ENCODE data around the gene ZFPM1.

ZFPM1 gene

DNA sequence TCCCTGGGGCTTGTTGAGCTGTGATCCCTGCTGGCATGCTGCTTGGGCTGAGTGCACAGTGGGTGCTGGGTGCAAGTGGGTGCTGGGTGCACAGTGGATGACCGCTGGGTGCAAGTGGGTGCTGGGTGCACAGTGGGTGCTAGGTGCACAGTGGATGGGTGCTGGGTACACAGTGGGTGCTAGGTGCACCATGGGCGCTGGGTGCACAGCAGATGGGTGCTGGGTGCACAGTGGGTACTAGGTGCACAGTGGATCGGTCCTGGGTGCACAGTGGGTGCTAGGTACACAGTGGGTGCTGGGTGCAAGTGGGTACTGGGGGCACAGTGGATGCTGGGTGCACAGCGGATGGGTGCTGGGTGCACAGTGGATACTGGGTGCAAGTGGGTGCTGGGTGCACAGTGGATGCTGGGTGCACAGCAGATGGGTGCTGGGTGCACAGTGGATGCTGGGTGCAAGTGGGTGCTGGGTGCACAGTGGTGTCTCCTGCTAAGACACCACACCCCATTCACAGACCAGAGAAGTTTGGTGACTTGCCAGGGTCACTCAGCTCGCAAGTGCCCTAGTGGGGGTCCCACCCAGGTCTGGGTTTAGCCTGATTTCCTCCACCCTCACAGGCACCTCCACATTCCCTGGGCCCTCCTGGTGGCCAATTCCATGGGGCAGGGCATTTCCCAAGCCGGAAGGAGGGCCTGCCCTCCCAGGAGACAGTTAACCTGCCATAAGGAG, 33.5 kb downstream of the ZFPM1 start:
- in situ Hi-C loops (cut with MboI; ENCODE audit: low pct_unique_long_range_greater_than_20kb, low sequenced_read_pairs), result no loop called here
- no peak for DNase-seq

DNA sequence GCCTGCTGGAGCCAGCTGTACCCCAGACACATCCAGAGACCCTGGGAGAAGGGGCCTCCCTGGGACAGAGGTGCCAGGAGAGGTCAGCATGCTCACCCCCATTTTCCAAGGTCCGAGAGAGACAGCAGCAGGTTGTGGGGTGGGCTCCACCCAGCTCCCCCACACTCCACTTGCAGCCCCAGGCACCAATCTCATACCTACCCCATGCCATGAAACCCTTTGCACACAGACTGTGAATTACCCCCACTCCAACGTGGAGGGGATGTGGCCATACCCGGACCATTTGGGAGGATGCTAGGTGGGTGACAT, 34.0 kb downstream of the ZFPM1 start:
- DNase-seq, result no peak
- in situ Hi-C loops (cut with MboI; ENCODE audit: low pct_unique_long_range_greater_than_20kb, low sequenced_read_pairs), result no loop called here

DNA sequence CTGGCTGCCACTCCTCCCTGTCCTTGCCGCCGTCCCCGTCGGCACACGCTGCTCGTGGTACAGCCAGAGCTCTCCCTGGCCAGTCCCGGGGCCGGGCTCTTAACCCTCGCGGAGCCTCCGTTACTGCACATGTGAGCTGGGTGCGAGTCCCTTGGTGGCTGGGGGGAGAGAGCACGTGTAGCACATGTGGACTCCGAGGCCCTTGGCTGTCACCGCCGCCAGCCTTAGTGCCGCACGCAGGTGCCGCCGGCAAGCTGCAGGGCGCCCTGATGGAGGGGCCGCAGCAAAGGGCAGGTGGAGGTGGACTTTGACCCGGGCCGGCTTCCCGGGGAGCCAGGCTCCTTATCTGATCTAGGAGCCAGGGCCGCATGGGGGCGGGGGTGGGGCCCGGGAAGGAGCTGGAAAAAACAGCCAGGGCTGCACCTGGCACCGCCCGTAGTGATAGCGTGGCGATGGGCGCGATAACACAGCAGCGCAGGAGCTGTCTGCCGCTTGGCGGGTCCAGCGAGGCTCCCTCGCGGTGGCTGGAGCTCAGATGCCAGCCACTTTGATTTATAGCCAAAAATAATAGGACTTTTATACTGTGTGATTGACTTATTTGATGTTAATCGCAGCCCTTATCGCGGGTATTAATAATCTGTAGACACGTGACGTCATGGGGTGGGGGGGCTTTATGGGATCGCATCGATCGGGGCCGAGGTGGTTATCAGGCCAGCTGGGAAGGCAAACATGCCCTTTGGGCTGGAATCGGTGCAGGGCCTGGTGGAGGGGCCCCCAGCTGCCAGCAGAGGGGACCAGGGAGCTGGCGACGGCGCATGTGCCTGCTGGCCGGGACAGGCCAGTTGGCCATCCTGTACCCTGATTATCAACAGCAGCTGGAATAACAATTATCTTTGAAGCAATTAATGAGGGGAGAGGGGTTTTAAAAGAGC, 35.1 kb downstream of the ZFPM1 start:
- in situ Hi-C loops (cut with MboI; ENCODE audit: low pct_unique_long_range_greater_than_20kb, low sequenced_read_pairs), result no loop called here
- no peak for DNase-seq

DNA sequence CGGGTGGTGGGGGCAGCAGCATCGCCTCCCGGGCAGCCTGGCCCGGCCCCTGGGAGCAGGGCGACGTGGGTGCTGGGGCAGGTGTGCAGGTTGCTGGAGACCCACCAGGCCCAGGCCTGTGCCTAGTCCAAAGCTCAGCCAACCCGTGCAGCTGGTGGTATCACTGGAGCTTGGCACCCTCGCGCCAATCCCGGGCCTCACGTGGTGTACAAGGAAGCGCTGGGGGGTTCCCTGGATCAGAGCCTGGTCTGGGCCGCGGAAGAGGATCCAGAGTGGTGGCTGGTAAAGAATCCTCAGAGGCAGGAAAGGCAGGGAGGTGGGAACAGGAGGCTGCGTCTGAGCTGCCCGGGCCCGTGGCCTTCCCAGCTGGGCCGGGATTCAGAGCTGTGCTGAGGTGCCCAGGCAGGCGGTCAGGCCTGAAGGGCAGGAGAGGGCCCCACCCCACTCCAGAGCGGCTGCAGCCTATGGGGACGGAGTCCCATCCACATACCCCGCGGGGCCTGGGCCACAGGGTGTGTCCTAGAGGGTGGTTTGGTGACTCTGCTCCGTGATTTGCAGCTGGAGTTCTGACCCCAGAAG, 36.2 kb downstream of the ZFPM1 start:
- DNase-seq, result no peak
- in situ Hi-C loops (cut with MboI; ENCODE audit: low pct_unique_long_range_greater_than_20kb, low sequenced_read_pairs), result no loop called here

DNA sequence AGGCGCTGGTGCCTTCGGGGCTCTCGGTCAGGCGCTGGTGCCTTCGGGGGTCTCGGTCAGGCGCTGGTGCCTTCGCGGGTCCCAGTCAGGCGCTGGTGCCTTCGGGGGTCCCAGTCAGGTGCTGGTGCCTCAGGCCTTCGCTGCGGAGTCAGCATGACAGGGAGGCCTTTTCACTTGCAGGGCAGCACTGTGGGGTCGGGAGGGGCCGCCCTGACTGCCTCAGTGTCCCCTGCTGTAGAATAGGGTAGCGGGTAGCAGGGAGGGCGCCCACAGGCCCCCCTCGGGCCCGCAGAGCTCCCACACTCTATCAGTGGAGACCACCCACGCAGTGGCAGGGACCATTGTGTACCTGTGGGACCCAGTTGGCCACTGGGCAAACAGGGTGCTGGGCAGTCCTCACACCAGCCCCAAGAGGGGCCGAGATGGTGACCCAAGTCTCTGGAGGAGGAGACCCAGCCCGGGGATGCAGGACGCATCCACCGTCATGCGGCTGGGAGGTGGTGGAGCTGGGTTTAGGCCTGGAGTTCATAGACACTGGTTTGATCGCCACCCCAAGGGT, 38.0 kb downstream of the ZFPM1 start:
- in situ Hi-C loops (cut with MboI; ENCODE audit: low pct_unique_long_range_greater_than_20kb, low sequenced_read_pairs), result no loop called here
- no peak for DNase-seq

DNA sequence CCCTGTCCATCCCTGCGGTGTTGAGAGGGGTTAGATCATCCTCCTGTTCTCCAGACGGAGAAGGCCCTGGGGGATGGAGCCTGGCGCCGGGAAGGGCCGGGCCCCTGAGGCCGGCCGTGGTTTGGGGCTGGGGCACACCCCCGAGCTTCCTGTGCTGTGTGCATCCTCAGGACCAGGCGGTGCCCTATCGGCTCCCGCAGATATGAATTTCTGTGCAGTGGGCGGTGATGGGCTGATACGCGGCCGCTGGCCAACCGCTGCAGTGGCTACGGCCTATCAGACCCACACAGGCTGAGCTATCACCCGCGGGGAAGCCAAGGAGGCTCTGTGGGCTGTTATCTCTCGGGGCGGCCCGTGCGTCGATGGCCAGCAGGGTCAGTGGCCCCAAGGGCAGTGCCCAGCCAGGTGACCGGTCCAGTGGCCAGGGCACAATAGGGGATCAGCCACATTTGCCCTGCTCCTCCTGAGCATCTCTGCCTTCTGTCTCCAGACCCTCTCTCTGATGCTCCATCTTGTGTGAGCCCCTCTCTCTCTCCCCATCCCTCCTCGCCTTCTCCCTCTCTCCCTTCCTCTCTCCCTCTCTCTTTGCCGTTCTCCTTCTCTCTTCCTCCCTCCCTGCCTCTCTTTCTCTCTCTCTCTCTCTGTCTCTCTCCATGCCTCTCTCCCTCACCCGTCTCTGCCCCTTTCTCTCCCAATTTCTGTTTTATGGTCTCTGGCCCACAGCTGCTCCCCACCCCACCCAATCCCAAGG, 38.7 kb downstream of the ZFPM1 start:
- no peak for DNase-seq
- in situ Hi-C loops (cut with MboI; ENCODE audit: low pct_unique_long_range_greater_than_20kb, low sequenced_read_pairs), result no loop called here

DNA sequence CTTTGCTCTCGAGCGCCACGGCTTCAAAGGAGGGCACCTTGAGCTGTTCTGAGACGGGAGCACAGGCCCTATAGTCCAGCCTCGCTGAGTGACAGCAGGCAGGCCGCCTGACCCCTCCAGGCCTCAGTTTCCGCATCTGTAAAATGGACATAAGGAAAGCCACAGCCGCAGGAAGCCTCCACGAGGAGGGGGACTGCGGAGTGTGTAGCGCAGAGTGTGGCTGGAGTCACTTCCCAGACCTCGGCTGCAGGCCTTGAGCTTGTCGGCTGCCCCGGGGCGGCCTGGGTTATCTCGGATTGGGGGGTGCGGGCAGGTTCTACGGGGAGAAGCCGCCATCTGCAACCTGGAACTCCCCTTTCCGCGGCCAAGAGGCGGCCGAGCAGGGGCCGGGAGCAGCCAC, 40.8 kb downstream of the ZFPM1 start:
- in situ Hi-C loops (cut with MboI; ENCODE audit: low pct_unique_long_range_greater_than_20kb, low sequenced_read_pairs), result no loop called here
- DNase-seq, result no peak

DNA sequence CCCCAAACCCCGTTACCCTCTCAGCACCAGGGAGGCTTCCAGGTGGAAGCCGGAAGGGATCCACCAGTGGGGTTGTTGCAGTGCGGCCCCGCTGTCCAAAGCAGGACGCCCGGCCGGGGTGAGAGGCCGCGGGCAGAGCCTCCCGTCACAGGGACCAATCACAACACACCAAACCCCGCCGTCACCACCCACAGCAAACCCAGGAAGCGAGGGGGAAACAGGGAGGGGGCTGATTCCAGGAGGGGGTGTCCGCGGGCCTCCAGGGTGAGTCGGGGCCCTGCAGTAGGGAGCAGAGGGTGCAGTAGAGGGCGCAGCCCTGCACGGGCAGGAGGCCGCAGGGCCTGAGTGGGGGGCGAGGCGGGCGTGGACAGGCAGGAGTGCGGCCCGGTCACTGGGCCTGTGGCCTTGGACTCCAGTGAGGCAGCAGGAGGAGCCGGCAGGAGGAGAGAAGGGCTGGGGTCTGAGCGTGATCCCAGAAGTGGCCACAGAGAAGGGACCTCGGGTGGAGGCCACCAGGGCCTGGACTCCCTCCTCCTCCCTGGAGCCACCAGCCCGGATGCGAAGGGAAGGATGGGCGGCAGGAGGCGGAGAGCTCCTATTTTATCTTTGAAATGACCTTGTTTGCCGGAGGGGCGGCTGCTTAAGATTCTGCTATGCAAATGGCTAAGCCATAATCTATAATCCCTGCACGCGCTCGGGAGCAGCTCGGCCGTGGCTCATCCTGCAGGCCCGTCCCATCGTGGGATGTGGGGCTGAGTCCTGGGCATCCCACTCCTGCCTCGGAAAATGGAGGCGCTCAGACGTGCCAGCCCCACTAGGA, 41.5 kb downstream of the ZFPM1 start:
- DNase-seq, result no peak
- in situ Hi-C loops (cut with MboI; ENCODE audit: low pct_unique_long_range_greater_than_20kb, low sequenced_read_pairs), result no loop called here

DNA sequence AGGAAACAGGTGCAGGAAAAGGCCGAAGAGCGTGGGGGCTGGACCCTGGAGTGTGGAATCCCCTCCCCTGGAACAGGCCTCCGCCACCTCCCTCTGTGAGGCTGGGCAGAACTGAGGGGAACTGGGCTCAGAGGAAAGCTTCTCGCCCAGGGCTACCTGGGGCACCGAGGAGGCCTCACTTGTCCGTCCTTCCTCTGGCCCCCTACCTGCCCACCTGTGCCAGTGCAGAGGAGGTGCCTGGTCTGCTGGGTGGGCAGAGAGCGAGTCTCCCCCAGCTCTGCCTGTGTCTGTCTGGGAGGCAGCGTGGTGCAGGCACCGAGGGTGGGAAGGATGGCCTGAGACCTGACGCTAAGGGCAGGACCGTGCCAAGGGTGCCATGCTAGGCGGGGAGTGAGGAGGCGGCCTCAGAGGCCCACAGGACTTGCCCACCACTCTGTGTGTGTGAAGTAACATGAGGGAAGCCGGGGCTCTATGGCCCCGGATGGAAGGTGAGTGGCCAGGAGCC, 42.2 kb downstream of the ZFPM1 start:
- in situ Hi-C loops (cut with MboI; ENCODE audit: low pct_unique_long_range_greater_than_20kb, low sequenced_read_pairs), result no loop called here
- no peak for DNase-seq

DNA sequence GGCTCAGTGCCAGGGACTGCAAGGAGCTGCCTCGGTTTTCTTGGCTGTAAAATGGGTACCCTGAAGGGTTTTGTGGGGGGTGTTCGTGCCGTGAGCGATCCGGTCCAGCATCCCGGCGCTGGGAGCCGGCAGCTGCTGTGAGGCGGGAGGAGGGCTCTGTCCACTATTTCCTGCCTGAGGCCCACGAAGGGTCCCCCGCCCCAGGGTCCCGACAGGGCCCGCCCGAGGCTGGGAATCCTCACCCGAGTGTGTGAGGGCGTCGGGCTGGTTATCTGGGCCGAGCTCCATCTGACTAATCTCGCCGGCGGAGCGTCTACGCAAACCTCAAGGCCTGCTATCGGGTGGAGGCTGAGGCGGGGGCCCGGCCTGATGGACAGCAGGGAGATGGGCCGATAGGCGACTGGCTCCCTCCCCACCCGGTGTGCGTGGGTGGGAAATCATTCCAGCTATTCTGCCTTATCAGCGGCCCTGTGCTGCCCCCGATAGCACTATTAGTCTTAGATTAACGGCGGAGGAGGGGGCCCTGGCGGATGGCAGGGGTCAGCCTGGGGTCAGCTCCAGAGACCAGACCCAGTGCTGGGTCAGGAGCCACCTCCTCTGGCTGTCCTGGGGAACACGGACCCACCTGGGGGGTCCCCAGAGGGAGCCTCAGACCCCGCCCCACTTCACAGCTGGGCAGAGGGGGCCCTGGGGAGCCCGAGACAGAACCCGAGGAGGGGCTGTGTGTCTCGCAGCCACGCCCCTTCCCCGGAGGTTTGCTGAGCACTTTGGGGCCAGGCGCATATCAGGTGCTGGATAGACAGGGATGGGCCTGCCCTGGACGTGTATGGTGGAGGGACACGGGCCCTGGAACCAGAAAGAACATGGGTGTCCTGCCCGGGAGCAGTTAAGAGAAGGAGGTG, 44.7 kb downstream of the ZFPM1 start:
- no peak for DNase-seq
- in situ Hi-C loops (cut with MboI; ENCODE audit: low pct_unique_long_range_greater_than_20kb, low sequenced_read_pairs), result no loop called here

DNA sequence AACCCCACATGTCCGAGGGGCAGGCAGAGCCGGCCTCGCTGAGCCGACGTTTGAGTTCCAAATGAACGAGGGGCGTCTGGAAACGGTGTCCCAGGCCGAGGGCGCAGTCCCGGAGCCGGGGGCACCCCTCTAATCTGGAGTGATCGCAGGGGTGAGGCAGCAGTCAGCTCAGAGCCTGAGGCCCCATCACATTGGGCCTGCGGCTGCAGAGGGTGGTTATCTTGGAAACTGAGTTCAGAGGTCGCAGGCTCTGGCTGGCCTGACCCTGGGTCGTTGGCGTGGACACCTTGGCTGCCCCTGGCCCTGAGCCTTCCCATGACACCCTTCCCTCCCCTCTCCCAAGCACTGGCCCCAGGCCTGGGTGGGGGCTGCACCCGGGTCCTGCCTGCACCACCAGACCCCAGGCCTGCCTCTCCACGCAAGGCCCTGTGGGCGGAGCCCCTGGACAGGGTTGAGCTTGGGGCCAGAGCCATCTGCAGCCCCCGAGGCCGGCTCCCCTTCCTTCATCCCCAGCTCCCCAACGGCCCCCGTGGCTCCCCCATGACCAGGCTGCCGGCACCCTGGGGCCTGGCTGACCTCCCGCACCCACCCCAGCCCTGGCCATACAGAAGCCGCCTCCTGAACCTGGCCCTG, 45.6 kb downstream of the ZFPM1 start:
- in situ Hi-C loops (cut with MboI; ENCODE audit: low pct_unique_long_range_greater_than_20kb, low sequenced_read_pairs), result no loop called here
- DNase-seq, result no peak

DNA sequence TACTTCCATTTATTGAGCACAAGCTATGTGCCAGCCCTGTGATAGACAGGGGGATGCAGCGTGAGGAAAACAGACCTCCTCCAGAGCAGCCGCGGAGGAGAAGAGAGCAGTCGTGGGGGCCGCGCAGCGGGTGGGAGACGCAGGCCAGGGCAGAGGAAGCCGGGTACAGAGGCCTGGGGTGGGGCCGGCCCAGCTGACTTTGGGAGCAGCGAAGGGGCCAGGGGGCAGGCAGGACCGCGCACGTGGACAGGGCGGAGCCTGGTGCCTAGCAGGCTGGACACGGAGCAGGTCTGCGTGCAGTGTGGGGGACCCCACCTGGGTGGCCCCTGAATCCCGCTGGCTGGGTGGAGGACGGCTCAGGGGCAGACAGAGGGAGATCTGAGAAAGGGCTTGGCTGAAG, 46.2 kb downstream of the ZFPM1 start:
- no peak for DNase-seq
- in situ Hi-C loops (cut with MboI; ENCODE audit: low pct_unique_long_range_greater_than_20kb, low sequenced_read_pairs), result no loop called here

DNA sequence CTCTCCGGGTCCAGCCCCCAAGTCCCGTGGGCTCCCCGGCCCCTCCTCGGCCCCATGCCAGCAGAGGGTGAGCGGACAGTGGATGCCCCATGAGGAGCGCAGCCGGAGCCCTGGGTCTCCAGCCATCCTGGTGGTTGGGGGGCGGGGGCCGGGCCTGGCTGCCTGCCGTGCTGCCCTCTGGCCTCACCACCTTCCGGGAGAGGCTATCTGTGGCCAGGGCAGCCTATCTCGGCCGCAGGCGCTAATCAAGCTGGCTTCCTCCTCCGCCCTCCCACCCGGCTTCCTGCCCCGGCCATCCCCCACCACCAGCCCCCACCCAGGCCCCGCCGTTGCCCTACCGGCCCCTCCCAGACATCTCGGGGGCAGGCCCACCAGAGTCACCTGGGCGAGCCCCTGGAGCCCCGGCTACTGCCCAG, 46.8 kb downstream of the ZFPM1 start:
- no peak for DNase-seq
- in situ Hi-C loops (cut with MboI; ENCODE audit: low pct_unique_long_range_greater_than_20kb, low sequenced_read_pairs), result no loop called here

DNA sequence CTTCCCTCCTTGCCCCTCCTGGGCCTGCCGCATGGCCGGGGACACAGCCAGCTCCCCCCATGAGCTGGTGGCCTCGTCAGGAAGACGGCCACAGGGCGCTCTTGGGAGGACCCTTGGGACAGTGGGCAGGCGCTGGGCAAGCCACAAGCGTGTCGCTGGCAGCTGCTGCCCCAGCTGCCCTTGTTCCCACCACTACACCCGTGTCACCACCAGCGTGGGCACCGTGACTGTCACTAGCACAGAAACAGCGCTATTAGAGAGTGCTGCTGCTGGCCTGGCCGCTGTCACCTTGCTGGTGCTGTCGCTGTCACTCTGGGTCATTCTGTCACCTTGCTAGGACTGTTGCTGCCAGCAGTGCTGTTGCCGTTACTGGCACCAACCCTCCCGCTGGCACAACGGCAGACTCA, 47.2 kb downstream of the ZFPM1 start:
- in situ Hi-C loops (cut with MboI; ENCODE audit: low pct_unique_long_range_greater_than_20kb, low sequenced_read_pairs), result no loop called here
- DNase-seq, result no peak

DNA sequence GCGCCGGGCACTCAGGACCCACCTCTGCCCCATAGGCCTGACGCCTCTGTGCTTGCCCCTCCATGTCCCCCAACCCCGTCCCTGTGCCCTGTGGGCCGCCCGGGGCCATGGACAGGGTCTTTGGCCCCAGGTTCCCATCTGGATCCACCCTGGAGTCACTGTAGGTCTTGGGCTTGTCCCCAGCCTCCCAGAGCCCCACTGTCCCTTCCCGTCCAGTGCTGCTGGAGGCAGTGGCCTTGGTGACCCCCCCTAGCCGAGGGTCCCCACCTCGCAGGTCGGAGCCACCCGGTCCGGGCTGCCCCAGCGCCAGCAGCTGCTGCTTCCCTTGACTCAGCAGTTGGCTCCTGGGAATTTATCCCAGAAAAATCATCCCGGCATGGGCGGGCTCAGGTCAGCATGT, 49.3 kb downstream of the ZFPM1 start:
- in situ Hi-C loops (cut with MboI; ENCODE audit: low pct_unique_long_range_greater_than_20kb, low sequenced_read_pairs), result no loop called here
- no peak for DNase-seq

DNA sequence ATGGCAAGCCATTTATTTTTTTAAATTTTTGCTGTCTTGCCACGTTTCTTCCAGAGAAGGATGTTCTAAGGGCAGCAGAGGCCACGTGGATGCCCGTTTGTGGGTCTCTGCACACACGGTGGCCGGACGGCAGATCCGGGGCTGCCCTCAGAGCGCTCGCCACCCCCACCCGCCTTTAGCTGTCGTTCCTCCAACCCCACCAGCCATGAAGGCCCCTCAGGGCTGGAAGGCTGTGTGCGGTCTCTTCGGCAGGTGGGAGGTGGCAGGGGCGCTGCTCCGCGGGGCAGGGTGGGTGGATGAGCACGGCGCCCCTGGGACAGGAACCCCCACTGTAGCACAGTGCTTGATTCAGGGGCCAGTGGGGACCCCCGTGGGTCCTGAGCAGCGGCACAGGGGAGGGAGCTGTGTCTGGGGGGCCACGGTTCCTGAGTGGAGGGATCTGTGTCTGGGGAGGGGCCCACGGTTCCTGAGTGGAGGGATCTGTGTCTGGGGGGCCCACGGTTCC, 49.7 kb downstream of the ZFPM1 start:
- in situ Hi-C loops (cut with MboI; ENCODE audit: low pct_unique_long_range_greater_than_20kb, low sequenced_read_pairs), result no loop called here
- DNase-seq, result no peak

DNA sequence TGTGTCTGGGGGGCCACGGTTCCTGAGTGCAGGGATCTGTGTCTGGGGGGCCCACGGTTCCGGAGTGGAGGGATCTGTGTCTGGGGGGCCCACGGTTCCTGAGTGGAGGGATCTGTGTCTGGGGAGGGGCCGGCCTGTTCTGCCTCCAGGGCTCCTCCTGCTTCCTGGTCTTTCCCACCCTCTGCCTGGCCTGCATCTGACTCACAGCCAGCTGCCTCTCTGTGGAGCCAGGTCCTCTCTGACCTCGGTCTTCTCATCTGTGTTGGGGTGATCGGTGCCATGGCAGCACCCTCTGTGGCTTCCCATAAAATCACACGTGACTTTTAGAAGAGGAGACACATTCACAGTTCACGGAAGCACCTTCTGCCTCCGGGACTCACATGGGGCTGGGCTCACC, 50.3 kb downstream of the ZFPM1 start:
- DNase-seq, result no peak
- in situ Hi-C loops (cut with MboI; ENCODE audit: low pct_unique_long_range_greater_than_20kb, low sequenced_read_pairs), result no loop called here
